ENCODE results near the gene FGB. TPM values are rescaled to one million over a fixed set of nuclear protein-coding genes. Genes with fewer than 3 reads are reported as not detected.

Gene FGB
- total and polyA plus RNA-seq, 9 of the 15 experiments (the other 6 are each of a cell fraction or from before 2014, with no cell fraction given) = 0.07 to 1.9 (median 0.13) TPM; not detected in 6

DNA sequence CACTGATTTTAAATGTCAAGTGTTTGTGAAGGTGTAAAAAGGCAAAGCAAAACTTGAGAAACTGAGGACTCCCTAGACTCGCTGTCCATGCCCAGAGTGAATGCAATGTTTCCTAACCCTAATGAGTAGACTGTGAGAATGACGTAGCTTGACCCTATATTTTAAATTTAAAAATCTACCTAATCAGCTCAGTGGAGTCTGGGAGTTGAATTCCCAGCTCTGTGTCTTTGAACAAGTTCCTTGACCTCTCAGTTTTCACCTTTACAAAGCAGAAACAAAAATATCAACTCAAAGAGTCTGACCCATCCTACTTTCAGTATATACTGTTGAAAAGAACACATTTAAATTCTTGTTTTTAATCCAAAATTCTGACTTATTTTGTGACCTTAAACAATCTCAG lies 25.4 kb downstream of the FGB start:
- in situ Hi-C loops (cut with MboI) (no loop called here), intact Hi-C loops (cut with micrococcal nuclease) (no loop called here)
- BruUV-seq (replicated peaks) = no TSS peak
- WGBS (ENCODE audit: insufficient coverage, low coverage, missing lambda C conversion rate) = 3% methylated on average over 2 of the region's 2 CpGs
- DNase-seq (ENCODE audit: extremely low read depth in 1 of 4, low spot score in 3 of 4) (no peak), ATAC-seq (no peak), FAIRE-seq (no peak)
- no peaks in the 10 kb centered on the region for H3K79me2 ChIP-seq (ENCODE audit: control insufficient read depth, insufficient read depth, low read length)
- no peaks in the 10 kb centered on the region for H3K36me3 ChIP-seq (ENCODE audit: control insufficient read depth, insufficient read depth, low read length)
- no peak overlapping the region for H2AFZ ChIP-seq (ENCODE audit: low read depth, low read length)
- H3K4me1 ChIP-seq (replicated peaks in 1 of 2; ENCODE audit: control insufficient read depth in 2 of 2, insufficient read depth in 2 of 2, low read length in 2 of 2) = no peaks in the 10 kb centered on the region; a peak in 1 of 5 replicates
- TF ChIP-seq HMBOX1 (IDR thresholded peaks at IDR 0.05) (no peak), SMAD1 (IDR thresholded peaks at IDR 0.05; ENCODE audit: low read depth, low read length, partially characterized antibody) (no peak), POLR3A (IDR thresholded peaks at IDR 0.05; ENCODE audit: borderline replicate concordance, extremely low read depth, insufficient read depth, insufficient read length) (no peak), MTA1 (IDR thresholded peaks at IDR 0.05; ENCODE audit: borderline replicate concordance) (no peak), ZNF212 (CRISPR knock-in tag; IDR thresholded peaks at IDR 0.05) (no peak), KLF16 (IDR thresholded peaks at IDR 0.05) (no peak), DMBX1 (CRISPR knock-in tag; IDR thresholded peaks at IDR 0.05; ENCODE audit: borderline replicate concordance) (no peak), PHF20 (IDR thresholded peaks at IDR 0.05; ENCODE audit: partially characterized antibody) (no peak), CSDE1 (IDR thresholded peaks at IDR 0.05) (no peak), SP2 (IDR thresholded peaks at IDR 0.05; ENCODE audit: extremely low read depth, low read depth, low read length, poor library complexity, severe bottlenecking) (no peak), KDM1A (IDR thresholded peaks at IDR 0.05) (no peak), MCM5 (IDR thresholded peaks at IDR 0.05; ENCODE audit: low read depth) (no peak), TRIM24 (IDR thresholded peaks at IDR 0.05) (no peak), HDGF (IDR thresholded peaks at IDR 0.05) (no peak), ZNF551 (CRISPR knock-in tag; IDR thresholded peaks at IDR 0.05) (no peak)
- POLR2A ChIA-PET = interaction anchor here (0.6 to 1.5 kb wide), 2 partner anchors 25 to 26 kb away, joined by 3 read pairs; no protein-coding TSS in a partner anchor
- no peak overlapping the region for H3K4me2 ChIP-seq (ENCODE audit: insufficient read depth, low read length)
- no peaks in the 10 kb centered on the region for H4K20me1 ChIP-seq (replicated peaks; ENCODE audit: control insufficient read depth, insufficient read depth, low read length)
- no peaks in the 10 kb centered on the region for H3K9me3 ChIP-seq (replicated peaks; ENCODE audit: control insufficient read depth, insufficient read depth, low read depth, low read length)
- 0 out of 5 replicates have a peak, but pooled peaks cover 0 to 2% of the 10 kb centered on the region in 2 experiments for H3K27me3 ChIP-seq (ENCODE audit: control insufficient read depth in 2 of 2, insufficient read depth in 2 of 2, low read length in 2 of 2)
- no peak overlapping the region for H3K27ac ChIP-seq (ENCODE audit: extremely low read depth, low read depth, low read length)
- no peaks in the 10 kb centered on the region for H3K9me1 ChIP-seq (ENCODE audit: control insufficient read depth, insufficient read depth, low read length)
- H3K4me3 ChIP-seq = no peak overlapping the region
- CTCF ChIA-PET (ENCODE audit: low intra/inter-chr PET ratio) = no interaction called here
- H3K9ac ChIP-seq (ENCODE audit: insufficient read depth in 1 of 2, low read depth in 2 of 2, low read length in 2 of 2) = no peak overlapping the region

All from K562 (cell line).